K562 (cell line): ENCODE measurements around the gene KEL. TPM values are rescaled to one million over a fixed set of nuclear protein-coding genes. Genes with fewer than 3 reads are reported as not detected.

Experiments used
- ARID2 ChIP-seq: fragments of 450-650 bp; IDR thresholded peaks from 2 replicates; pipeline ENCODE4 v1.6.1; 2017; ENCODE audit warnings: antibody characterized with exemption, mild to moderate bottlenecking
- CTBP1 ChIP-seq: fragments of 450-650 bp; IDR thresholded peaks from 2 replicates; pipeline ENCODE4 v1.6.1; 2016; ENCODE audit warnings: borderline replicate concordance
- ELF1 ChIP-seq: fragments of 200-800 bp; sonication (Bioruptor generic); IDR thresholded peaks from 2 replicates; pipeline ENCODE4 v1.6.1; 2016; ENCODE audit warnings: missing genetic modification characterization, missing compliant biosample characterization
- EP300 ChIP-seq: IDR thresholded peaks from 2 replicates; pipeline ENCODE4 v1.6.1; 2012; ENCODE audit warnings: low read length, improper control_type of control experiment
- L3MBTL2 ChIP-seq: fragments of 450-650 bp; IDR thresholded peaks from 2 replicates; pipeline ENCODE4 v1.6.1; 2016; ENCODE audit warnings: mild to moderate bottlenecking, moderate library complexity
- POLR2A ChIP-seq: fragments of 450-650 bp; conservative IDR thresholded peaks from 2 replicates; pipeline ENCODE4 v1.6.1; 2016
- SIRT6 ChIP-seq: IDR thresholded peaks from one replicate; pipeline ENCODE4 v1.6.1; 2012; ENCODE audit warnings: low read depth, mild to moderate bottlenecking, control low read depth, inconsistent platforms, low read length, moderate library complexity
- TCF7L2 ChIP-seq: fragments of 150-350 bp; IDR thresholded peaks from 2 replicates; pipeline ENCODE4 v1.6.1; 2016; ENCODE audit warnings: low read depth, mild to moderate bottlenecking, low read length, moderate library complexity
- ZNF23 ChIP-seq: fragments of 250-450 bp; sonication (Bioruptor Pico); IDR thresholded peaks from 2 replicates; pipeline ENCODE4 v1.4.0; 2020; ENCODE audit warnings: mild to moderate bottlenecking
- polyA plus RNA-seq, 8 experiments: library from polyadenylated mRNA; depleted of rRNA in 4 of 8; stranded (reverse) in 5 of 8; unstranded in 3 of 8; fragments of >200 nt; fragmentation: Nextera tagmentation in 2 of 8; fragmentation: Illumina TruSeq in 1 of 8; extraction: Ambion mirVana in 2 of 8; extraction: Trizol in 1 of 8; gene quantifications; 2 replicates each; pipeline versions ENCODE4 v1.2.1 to v1.2.3, GENCODE V29; 2011 to 2014; ENCODE audit warnings: inconsistent platforms in 1 of 8, missing spikeins in 1 of 8
- total RNA-seq, 7 experiments: library from RNA; depleted of rRNA in 6 of 7; stranded (reverse); fragments of >200 nt in 6 of 7; fragmentation: Illumina TruSeq in 2 of 7; extraction: Trizol in 2 of 7; gene quantifications; 2 replicates each; pipeline versions ENCODE4 v1.2.1 to v1.2.3, GENCODE V29; 2011 to 2021; ENCODE audit warnings: low replicate concordance in 1 of 7
- TF ChIP-seq, protein P1 (sequence below): sonication (generic); formaldehyde crosslinking; IDR thresholded peaks from 2 replicates; pipeline ENCODE4 v1.8.0; 2022; ENCODE audit warnings: mild to moderate bottlenecking, missing genetic modification reagents
- TF ChIP-seq, protein P2 (sequence below): fragments of 450-650 bp; IDR thresholded peaks from 2 replicates; pipeline ENCODE4 v1.7.1; 2018; ENCODE audit warnings: mild to moderate bottlenecking, low read depth; ENCODE audit not compliant: partially characterized antibody
- TF ChIP-seq, protein P3 (sequence below), 2 experiments: fragments of 450-650 bp in 1 of 2; sonication (generic) in 1 of 2; formaldehyde crosslinking in 1 of 2; IDR thresholded peaks; 2 replicates each; pipeline versions ENCODE4 v1.7.1 to v1.9.0; 2016 to 2022; ENCODE audit warnings: inconsistent platforms in 1 of 2, mild to moderate bottlenecking in 1 of 2, missing genetic modification reagents in 1 of 2
- TF ChIP-seq, protein P4 (sequence below): fragments of 450-650 bp; formaldehyde crosslinking; IDR thresholded peaks from 2 replicates; pipeline ENCODE4 v1.4.0; 2020; ENCODE audit warnings: mild to moderate bottlenecking

Gene KEL
- total and polyA plus RNA-seq, 9 of the 15 experiments (the other 6 are each of a cell fraction or from before 2014, with no cell fraction given): 9.0 to 47.4 (median 22.2) TPM

DNA sequence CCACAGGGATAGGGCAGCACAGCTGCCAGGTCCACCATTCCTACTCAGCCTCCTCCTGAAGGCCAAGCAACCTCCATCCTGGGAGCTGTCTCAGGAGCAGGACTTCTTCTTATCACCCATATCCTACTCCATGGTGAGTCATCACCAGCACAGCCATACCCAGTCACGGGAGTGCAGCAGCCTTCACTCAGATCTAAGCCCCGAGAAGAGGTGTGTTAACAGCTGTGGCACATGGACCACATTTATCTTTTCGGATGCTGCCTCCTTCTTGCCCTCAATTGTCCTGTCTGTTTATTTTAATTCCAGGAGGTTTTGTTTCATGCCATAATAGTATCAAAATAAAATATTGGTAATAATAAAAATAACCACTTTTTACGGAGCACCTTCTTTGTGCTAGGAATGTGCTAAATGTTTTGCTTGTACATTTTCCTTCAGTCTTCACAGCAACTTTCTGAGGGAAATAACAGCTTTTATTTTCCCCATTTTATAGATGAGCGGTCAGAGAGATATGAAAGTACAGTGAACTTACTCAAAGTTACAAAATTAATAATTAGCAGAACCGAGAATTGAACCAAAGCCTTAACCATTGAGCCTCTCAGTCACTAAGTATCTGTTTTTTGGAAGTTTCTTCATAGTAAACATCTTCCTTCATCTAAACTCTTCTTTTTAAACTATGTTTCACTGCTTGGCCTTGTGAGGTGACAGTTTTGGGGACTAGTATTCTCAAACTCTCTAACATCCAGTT lies 2.5 kb upstream of the KEL start (continued):
- TF ChIP-seq ARID2 (no peak), SIRT6 (no peak), L3MBTL2 (no peak; the same call in 1 of the 2 replicates), CTBP1 (peak; percentile 99), POLR2A (no peak), TCF7L2 (no peak), ZNF23 (CRISPR knock-in tag) (no peak), ELF1 (tag) (no peak), EP300 (peak; percentile 66; the same call in 1 of the 2 replicates)
- TF ChIP-seq, protein P1, sequence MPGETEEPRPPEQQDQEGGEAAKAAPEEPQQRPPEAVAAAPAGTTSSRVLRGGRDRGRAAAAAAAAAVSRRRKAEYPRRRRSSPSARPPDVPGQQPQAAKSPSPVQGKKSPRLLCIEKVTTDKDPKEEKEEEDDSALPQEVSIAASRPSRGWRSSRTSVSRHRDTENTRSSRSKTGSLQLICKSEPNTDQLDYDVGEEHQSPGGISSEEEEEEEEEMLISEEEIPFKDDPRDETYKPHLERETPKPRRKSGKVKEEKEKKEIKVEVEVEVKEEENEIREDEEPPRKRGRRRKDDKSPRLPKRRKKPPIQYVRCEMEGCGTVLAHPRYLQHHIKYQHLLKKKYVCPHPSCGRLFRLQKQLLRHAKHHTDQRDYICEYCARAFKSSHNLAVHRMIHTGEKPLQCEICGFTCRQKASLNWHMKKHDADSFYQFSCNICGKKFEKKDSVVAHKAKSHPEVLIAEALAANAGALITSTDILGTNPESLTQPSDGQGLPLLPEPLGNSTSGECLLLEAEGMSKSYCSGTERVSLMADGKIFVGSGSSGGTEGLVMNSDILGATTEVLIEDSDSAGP: no peak
- TF ChIP-seq, protein P2, sequence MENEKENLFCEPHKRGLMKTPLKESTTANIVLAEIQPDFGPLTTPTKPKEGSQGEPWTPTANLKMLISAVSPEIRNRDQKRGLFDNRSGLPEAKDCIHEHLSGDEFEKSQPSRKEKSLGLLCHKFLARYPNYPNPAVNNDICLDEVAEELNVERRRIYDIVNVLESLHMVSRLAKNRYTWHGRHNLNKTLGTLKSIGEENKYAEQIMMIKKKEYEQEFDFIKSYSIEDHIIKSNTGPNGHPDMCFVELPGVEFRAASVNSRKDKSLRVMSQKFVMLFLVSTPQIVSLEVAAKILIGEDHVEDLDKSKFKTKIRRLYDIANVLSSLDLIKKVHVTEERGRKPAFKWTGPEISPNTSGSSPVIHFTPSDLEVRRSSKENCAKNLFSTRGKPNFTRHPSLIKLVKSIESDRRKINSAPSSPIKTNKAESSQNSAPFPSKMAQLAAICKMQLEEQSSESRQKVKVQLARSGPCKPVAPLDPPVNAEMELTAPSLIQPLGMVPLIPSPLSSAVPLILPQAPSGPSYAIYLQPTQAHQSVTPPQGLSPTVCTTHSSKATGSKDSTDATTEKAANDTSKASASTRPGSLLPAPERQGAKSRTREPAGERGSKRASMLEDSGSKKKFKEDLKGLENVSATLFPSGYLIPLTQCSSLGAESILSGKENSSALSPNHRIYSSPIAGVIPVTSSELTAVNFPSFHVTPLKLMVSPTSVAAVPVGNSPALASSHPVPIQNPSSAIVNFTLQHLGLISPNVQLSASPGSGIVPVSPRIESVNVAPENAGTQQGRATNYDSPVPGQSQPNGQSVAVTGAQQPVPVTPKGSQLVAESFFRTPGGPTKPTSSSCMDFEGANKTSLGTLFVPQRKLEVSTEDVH: no peak
- TF ChIP-seq, protein P3, sequence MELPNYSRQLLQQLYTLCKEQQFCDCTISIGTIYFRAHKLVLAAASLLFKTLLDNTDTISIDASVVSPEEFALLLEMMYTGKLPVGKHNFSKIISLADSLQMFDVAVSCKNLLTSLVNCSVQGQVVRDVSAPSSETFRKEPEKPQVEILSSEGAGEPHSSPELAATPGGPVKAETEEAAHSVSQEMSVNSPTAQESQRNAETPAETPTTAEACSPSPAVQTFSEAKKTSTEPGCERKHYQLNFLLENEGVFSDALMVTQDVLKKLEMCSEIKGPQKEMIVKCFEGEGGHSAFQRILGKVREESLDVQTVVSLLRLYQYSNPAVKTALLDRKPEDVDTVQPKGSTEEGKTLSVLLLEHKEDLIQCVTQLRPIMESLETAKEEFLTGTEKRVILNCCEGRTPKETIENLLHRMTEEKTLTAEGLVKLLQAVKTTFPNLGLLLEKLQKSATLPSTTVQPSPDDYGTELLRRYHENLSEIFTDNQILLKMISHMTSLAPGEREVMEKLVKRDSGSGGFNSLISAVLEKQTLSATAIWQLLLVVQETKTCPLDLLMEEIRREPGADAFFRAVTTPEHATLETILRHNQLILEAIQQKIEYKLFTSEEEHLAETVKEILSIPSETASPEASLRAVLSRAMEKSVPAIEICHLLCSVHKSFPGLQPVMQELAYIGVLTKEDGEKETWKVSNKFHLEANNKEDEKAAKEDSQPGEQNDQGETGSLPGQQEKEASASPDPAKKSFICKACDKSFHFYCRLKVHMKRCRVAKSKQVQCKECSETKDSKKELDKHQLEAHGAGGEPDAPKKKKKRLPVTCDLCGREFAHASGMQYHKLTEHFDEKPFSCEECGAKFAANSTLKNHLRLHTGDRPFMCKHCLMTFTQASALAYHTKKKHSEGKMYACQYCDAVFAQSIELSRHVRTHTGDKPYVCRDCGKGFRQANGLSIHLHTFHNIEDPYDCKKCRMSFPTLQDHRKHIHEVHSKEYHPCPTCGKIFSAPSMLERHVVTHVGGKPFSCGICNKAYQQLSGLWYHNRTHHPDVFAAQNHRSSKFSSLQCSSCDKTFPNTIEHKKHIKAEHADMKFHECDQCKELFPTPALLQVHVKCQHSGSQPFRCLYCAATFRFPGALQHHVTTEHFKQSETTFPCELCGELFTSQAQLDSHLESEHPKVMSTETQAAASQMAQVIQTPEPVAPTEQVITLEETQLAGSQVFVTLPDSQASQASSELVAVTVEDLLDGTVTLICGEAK (IDR thresholded peaks at IDR 0.05): no peak
- TF ChIP-seq, protein P3 (CRISPR knock-in tag; IDR thresholded peaks at IDR 0.05): no peak
- TF ChIP-seq, protein P4, sequence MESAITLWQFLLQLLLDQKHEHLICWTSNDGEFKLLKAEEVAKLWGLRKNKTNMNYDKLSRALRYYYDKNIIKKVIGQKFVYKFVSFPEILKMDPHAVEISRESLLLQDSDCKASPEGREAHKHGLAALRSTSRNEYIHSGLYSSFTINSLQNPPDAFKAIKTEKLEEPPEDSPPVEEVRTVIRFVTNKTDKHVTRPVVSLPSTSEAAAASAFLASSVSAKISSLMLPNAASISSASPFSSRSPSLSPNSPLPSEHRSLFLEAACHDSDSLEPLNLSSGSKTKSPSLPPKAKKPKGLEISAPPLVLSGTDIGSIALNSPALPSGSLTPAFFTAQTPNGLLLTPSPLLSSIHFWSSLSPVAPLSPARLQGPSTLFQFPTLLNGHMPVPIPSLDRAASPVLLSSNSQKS (CRISPR knock-in tag): no peak
